PFSK-1 (cell line): ENCODE results near the gene CNN2.
A peak's percentile ranks its signal among the peaks of the same experiment; 100 is the strongest.

Experiments
- FOXP2 ChIP-seq: optimal IDR thresholded peaks from 2 replicates; pipeline ENCODE3; 2011; ENCODE audit warnings: borderline replicate concordance, control low read depth, inconsistent platforms; ENCODE audit not compliant: insufficient read depth; ENCODE audit errors: extremely low read length, extremely low read depth
- POLR2AphosphoS5 ChIP-seq: IDR thresholded peaks from 2 replicates; pipeline ENCODE4 v1.6.1; 2012; ENCODE audit warnings: low read depth, mild to moderate bottlenecking, control low read depth, low read length, moderate library complexity
- REST ChIP-seq, 2 experiments: IDR thresholded peaks; 2 replicates each; pipeline versions ENCODE4 v1.6.1 to v1.8.0; 2011 to 2012; ENCODE audit warnings: low read depth in 2 of 2, low read length in 2 of 2, control low read depth in 1 of 2, inconsistent platforms in 1 of 2, mild to moderate bottlenecking in 1 of 2, moderate library complexity in 1 of 2; ENCODE audit not compliant: insufficient read depth in 1 of 2
- SIN3A ChIP-seq: IDR thresholded peaks from 2 replicates; pipeline ENCODE4 v1.6.1; 2012; ENCODE audit warnings: mild to moderate bottlenecking, low read length, moderate library complexity, borderline replicate concordance; ENCODE audit not compliant: insufficient read depth
- TAF1 ChIP-seq: IDR thresholded peaks from 2 replicates; pipeline ENCODE4 v1.6.1; 2012; ENCODE audit warnings: low read length, control low read depth, borderline replicate concordance; ENCODE audit not compliant: insufficient read depth

Gene CNN2

GRCh38 chr19:982567-983170, 43.7 kb upstream of the CNN2 start:
- TF ChIP-seq POLR2AphosphoS5 (no peak), FOXP2 (peak; percentile 92)

DNA sequence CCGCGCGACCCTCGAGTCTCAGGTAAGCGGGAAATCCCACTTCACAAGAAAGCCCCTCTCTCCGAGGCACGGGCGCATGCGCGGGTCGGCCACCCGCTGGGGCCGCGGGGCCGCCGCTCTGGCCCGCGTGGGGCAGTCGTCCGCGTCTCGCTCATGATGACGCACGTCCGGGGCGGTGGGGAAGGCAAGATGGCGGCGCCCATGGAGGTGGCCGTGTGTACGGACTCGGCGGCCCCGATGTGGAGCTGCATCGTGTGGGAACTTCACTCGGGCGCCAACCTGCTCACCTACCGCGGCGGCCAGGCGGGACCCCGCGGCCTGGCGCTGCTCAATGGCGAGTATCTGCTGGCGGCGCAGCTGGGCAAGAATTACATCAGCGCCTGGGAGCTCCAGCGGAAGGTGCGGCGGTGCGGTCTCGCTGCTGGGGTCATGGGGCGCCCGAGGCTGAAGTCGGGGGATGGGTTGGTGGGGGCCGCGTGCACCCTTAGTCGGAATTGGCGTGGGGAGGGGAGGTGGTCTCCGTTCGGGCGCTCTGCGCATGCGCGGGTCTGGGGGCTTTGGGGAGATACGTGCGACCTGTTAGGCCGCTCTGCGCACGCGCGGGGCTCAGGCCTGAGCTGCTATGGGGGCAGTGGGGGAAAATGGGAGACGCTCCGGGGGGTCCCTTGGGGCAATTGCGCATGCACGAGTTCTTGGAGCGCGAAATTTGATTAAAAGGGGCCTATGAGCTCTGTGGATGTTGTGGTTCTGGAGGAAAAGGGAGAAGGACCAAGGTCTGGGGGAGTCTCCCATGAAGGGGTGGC, 42.0 kb upstream of the CNN2 start, which contains the start of gene WDR18:
Gene WDR18 (plus strand): TSS at position 181 of the 803 bp plus-strand sequence. CDS start 9 bp downstream, at position 190.
- peak; percentile 93 for TF ChIP-seq FOXP2
- TF ChIP-seq POLR2AphosphoS5: 0 out of 2 replicates have a peak, but pooled peaks have one; percentile 26
- TF ChIP-seq SIN3A: no peak
- no peak for TF ChIP-seq REST (IDR thresholded peaks at IDR 0.05; ENCODE audit: insufficient read depth in 1 of 2, low read depth in 2 of 2, low read length in 2 of 2)
- TF ChIP-seq TAF1: peak; percentile 72; the same call in 1 of the 2 replicates

DNA sequence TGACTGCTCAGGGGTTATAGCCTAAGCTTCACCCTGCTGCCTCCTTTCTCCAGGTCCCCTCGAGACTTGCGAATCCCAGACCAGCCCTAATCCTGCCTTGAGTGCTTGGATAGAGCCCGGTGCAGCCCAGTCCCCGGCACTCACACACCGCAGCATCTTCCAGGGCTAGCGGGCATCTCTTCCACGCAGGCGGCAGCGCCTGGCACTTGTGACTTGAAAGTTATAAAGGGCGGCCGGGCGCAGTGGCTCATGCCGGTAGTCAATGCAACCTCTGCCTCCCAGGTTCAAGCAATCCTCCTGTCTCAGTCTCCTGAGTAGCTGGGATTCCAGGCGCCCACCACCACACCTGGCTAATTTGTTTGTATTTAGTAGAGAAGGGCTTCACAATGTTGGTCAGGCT, 40.3 kb upstream of the CNN2 start:
- TF ChIP-seq TAF1 (no peak), POLR2AphosphoS5 (no peak), REST (IDR thresholded peaks at IDR 0.05; ENCODE audit: insufficient read depth in 1 of 2, low read depth in 2 of 2, low read length in 2 of 2) (no peak), FOXP2 (no peak), SIN3A (no peak)

DNA sequence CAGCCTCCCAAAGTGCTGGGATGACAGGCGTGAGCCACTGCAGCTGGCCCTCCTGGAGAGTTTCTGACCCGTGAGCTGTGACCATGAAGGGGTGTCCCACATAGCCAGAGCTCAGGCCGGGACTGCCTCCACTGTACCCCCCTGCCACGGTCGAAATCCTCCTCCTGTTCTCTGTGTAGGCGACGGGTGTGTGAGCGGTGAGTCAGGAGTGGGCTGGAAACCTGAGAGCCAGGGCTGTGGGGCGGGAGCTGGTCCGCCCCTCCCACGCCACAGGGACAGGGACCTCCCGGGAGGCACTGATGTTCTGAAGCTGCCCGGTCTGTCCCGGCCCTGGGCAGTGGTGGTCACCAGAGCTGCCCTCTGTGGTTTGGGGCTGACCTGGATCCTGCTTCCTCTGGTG, 38.3 kb upstream of the CNN2 start:
- no peak for TF ChIP-seq TAF1
- no peak for TF ChIP-seq SIN3A
- no peak for TF ChIP-seq REST (IDR thresholded peaks at IDR 0.05; ENCODE audit: insufficient read depth in 1 of 2, low read depth in 2 of 2, low read length in 2 of 2)
- no peak for TF ChIP-seq FOXP2
- no peak for TF ChIP-seq POLR2AphosphoS5

GRCh38 chr19:988510-988909, 37.9 kb upstream of the CNN2 start:
- TF ChIP-seq POLR2AphosphoS5 (no peak), SIN3A (no peak), TAF1 (no peak), REST (IDR thresholded peaks at IDR 0.05; ENCODE audit: insufficient read depth in 1 of 2, low read depth in 2 of 2, low read length in 2 of 2) (no peak), FOXP2 (no peak)
